Esophagus squamous epithelium (tissue), 4 donors: ENCODE results near the gene QRSL1.

Experiments used
- CTCF ChIP-seq, 6 experiments: fragments of 450-650 bp in 4 of 6; fragments of 200-600 bp in 2 of 6; sonication (generic) in 2 of 6; IDR thresholded peaks; one replicate each; pipeline ENCODE4 v1.5.1; 2016 to 2019; ENCODE audit warnings: antibody characterized with exemption in 6 of 6, mild to moderate bottlenecking in 4 of 6, moderate library complexity in 4 of 6
- POLR2A ChIP-seq, 4 donors: fragments of 450-650 bp; IDR thresholded peaks; one replicate each; pipeline ENCODE4 v1.6.1; 2017; ENCODE audit warnings: antibody characterized with exemption in 4 of 4, mild to moderate bottlenecking in 4 of 4, moderate library complexity in 3 of 4

GRCh38 chr6:106618324-106618723 lies 11.1 kb upstream of the QRSL1 start:
- TF ChIP-seq CTCF (IDR thresholded peaks at IDR 0.05) (no peak), POLR2A (IDR thresholded peaks at IDR 0.05) (no peak)
